Astrocyte (in vitro differentiated cells and primary cell): ENCODE measurements around the gene IL24. TPM values are rescaled to one million over a fixed set of nuclear protein-coding genes. Genes with fewer than 3 reads are reported as not detected.

Source experiments
- DNase-seq: peaks from one replicate; pipeline ENCODE4 v3.0.0-alpha.2; 2010; ENCODE audit warnings: low read depth
- FAIRE-seq: peaks from 2 replicates; lab custom pipeline; 2011; peaks lifted over from hg19 to GRCh38; lab: Jason Lieb, UNC
- H2AFZ ChIP-seq: 2 replicates; pipeline ENCODE4 v1.6.0; 2012; ENCODE audit warnings: low read depth, low read length, inconsistent platforms
- H3K27ac ChIP-seq: 2 replicates; pipeline ENCODE4 v1.5.1; 2011; ENCODE audit warnings: low read depth, low read length, inconsistent platforms
- H3K27me3 ChIP-seq: 2 replicates; pipeline ENCODE4 v1.6.0; 2011; ENCODE audit warnings: low read length, inconsistent platforms; ENCODE audit not compliant: insufficient read depth
- H3K36me3 ChIP-seq: 2 replicates; pipeline ENCODE4 v1.5.1; 2011; ENCODE audit warnings: low read length, inconsistent platforms; ENCODE audit not compliant: insufficient read depth
- H3K4me1 ChIP-seq: 2 replicates; pipeline ENCODE4 v1.5.1; 2011; ENCODE audit warnings: low read length, inconsistent platforms; ENCODE audit not compliant: insufficient read depth
- H3K4me2 ChIP-seq: 2 replicates; pipeline ENCODE4 v1.6.0; 2012; ENCODE audit warnings: low read length, inconsistent platforms
- H3K4me3 ChIP-seq: 2 replicates; pipeline ENCODE4 v1.5.1; 2011; ENCODE audit warnings: low read depth, mild to moderate bottlenecking, low read length, inconsistent platforms; ENCODE audit not compliant: insufficient read depth
- H3K79me2 ChIP-seq: 2 replicates; pipeline ENCODE4 v1.6.0; 2012; ENCODE audit warnings: mild to moderate bottlenecking, low read length, inconsistent platforms; ENCODE audit not compliant: insufficient read depth
- H3K9ac ChIP-seq: 2 replicates; pipeline ENCODE4 v1.6.0; 2012; ENCODE audit warnings: mild to moderate bottlenecking, low read length, inconsistent platforms
- H3K9me3 ChIP-seq: 2 replicates; pipeline ENCODE4 v1.5.1; 2012; ENCODE audit warnings: low read depth, mild to moderate bottlenecking, low read length, inconsistent platforms; ENCODE audit not compliant: insufficient read depth
- H4K20me1 ChIP-seq: 2 replicates; pipeline ENCODE4 v1.6.0; 2012; ENCODE audit warnings: low read length, inconsistent platforms; ENCODE audit not compliant: insufficient read depth
- H3K27ac Mint-ChIP-seq: one replicate; pipeline ENCODE4 v1.8.0; 2021; ENCODE audit warnings: mild to moderate bottlenecking, mixed read lengths; ENCODE audit not compliant: unreplicated experiment
- H3K27me3 Mint-ChIP-seq: one replicate; pipeline ENCODE4 v1.8.0; 2021; ENCODE audit warnings: low read depth, mixed read lengths; ENCODE audit not compliant: unreplicated experiment
- H3K36me3 Mint-ChIP-seq: one replicate; pipeline ENCODE4 v1.8.0; 2021; ENCODE audit warnings: low read depth, mixed read lengths; ENCODE audit not compliant: unreplicated experiment
- H3K4me1 Mint-ChIP-seq: one replicate; pipeline ENCODE4 v1.8.0; 2021; ENCODE audit warnings: low read depth, mixed read lengths; ENCODE audit not compliant: unreplicated experiment
- H3K4me3 Mint-ChIP-seq: one replicate; pipeline ENCODE4 v1.8.0; 2021; ENCODE audit warnings: mild to moderate bottlenecking, moderate library complexity, mixed read lengths; ENCODE audit not compliant: unreplicated experiment
- H3K9me3 Mint-ChIP-seq: one replicate; pipeline ENCODE4 v1.8.0; 2021; ENCODE audit warnings: mild to moderate bottlenecking, mixed read lengths; ENCODE audit not compliant: unreplicated experiment
- EZH2 ChIP-seq: IDR thresholded peaks from 2 replicates; pipeline ENCODE4 v1.6.1; 2012; ENCODE audit warnings: mild to moderate bottlenecking, low read length, inconsistent platforms; ENCODE audit not compliant: insufficient read depth
- total RNA-seq: library from RNA; stranded (reverse); gene quantifications from 2 replicates; pipeline ENCODE4 v1.2.1, GENCODE V29; 2021
- TF ChIP-seq, protein P1 (sequence below): IDR thresholded peaks from 2 replicates; pipeline ENCODE4 v1.5.1; 2011; ENCODE audit warnings: low read depth, mild to moderate bottlenecking, inconsistent platforms, low read length, moderate library complexity; ENCODE audit not compliant: insufficient read depth

IL24 gene
- total RNA-seq, 1 donor from 2014 or later, result not detected

DNA sequence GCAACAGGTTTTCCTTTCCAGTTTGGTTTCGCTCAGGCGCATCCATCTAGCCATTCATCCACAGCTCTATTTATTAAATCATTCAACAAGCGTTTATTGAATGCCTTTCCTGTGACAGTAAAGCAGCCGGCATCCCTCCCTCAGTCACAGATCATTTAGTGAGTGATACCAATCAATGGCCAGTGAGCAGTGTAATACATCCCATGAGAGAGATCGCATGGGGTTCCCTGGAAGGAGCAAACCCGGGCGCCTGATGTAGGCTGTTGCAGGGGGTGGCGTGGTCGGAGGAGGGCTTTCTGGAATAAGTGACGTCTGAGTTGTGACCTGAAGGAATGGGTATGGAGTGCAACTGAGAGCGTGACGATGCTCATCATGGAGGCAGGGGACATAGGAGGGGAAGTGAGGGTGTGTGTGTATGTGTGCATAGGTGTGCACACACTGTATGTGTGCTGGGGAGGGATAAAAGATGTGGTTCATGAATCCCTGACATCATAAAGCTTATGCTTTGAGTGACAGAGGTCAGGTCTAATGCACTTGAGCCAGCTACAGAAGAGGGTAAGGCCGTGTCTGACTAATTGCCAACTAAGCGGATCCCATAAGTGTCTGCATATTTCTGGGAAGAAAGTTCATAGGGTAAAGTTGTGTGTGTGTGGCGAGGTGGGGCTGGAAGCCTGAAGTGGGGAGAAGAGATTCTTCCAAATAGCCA is 17.9 kb downstream of the IL24 start:
- H3K27me3 ChIP-seq, result peaks cover 21% of the 10 kb centered on the region
- peaks cover 60% of the 10 kb centered on the region for H3K27me3 Mint-ChIP-seq
- H3K9ac ChIP-seq, result no peak overlapping the region
- no peaks in the 10 kb centered on the region for H3K36me3 ChIP-seq
- H2AFZ ChIP-seq, result no peak overlapping the region
- H3K4me3 ChIP-seq, result no peak overlapping the region
- no peaks in the 10 kb centered on the region for H3K4me1 Mint-ChIP-seq
- H3K9me3 Mint-ChIP-seq, result no peaks in the 10 kb centered on the region
- H3K27ac ChIP-seq, result no peak overlapping the region
- H3K9me3 ChIP-seq, result no peaks in the 10 kb centered on the region
- no peak overlapping the region for H3K4me3 Mint-ChIP-seq
- no peaks in the 10 kb centered on the region for H3K4me1 ChIP-seq
- no peak overlapping the region for H3K4me2 ChIP-seq
- no peak for DNase-seq
- H4K20me1 ChIP-seq, result no peaks in the 10 kb centered on the region
- FAIRE-seq, result no peak
- no peaks in the 10 kb centered on the region for H3K36me3 Mint-ChIP-seq
- H3K79me2 ChIP-seq, result no peaks in the 10 kb centered on the region
- TF ChIP-seq, protein P1, sequence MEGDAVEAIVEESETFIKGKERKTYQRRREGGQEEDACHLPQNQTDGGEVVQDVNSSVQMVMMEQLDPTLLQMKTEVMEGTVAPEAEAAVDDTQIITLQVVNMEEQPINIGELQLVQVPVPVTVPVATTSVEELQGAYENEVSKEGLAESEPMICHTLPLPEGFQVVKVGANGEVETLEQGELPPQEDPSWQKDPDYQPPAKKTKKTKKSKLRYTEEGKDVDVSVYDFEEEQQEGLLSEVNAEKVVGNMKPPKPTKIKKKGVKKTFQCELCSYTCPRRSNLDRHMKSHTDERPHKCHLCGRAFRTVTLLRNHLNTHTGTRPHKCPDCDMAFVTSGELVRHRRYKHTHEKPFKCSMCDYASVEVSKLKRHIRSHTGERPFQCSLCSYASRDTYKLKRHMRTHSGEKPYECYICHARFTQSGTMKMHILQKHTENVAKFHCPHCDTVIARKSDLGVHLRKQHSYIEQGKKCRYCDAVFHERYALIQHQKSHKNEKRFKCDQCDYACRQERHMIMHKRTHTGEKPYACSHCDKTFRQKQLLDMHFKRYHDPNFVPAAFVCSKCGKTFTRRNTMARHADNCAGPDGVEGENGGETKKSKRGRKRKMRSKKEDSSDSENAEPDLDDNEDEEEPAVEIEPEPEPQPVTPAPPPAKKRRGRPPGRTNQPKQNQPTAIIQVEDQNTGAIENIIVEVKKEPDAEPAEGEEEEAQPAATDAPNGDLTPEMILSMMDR, result no peak
- no peak for TF ChIP-seq EZH2
- H3K27ac Mint-ChIP-seq, result no peak overlapping the region

DNA sequence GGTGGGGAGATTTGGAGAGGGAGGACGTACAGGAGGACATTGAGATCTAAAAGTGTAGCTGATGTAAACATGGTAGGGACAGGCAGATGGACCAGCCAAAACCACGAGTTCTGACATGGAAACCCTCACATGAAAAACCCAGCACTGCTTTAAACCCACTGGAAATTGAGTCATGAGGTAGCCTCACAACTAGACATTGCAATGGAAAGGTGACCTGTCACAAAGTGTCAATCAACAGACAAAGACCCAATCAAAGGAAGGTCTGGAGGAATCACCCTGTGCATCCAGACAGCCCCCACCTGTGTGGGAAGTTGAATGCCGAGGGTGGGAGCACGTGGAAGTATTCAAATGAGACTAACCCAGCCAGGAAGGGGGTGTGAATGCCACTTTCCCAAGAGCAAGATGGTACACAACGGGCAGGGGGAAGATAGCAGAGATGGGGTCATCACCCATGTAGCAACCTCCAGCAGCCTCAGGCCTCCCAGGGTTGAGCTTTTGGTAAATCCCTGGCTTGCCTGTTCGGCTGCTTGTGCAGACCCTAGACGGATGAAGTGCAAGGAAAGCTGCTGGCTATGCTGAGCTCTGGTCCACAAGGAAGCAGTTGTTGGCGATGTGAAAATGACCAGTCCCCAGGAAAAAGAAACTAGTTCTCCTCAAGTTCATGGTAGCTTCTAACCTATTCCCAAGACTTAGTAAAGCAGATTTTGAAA is 18.9 kb downstream of the IL24 start:
- H3K9ac ChIP-seq, result no peak overlapping the region
- H3K9me3 Mint-ChIP-seq, result peaks cover 2% of the 10 kb centered on the region
- H3K4me2 ChIP-seq, result no peak overlapping the region
- H3K36me3 Mint-ChIP-seq, result no peaks in the 10 kb centered on the region
- H3K4me1 Mint-ChIP-seq, result no peaks in the 10 kb centered on the region
- no peak overlapping the region for H2AFZ ChIP-seq
- no peak overlapping the region for H3K27ac Mint-ChIP-seq
- TF ChIP-seq, protein P1, result no peak
- TF ChIP-seq EZH2, result no peak
- H3K9me3 ChIP-seq, result no peaks in the 10 kb centered on the region
- H3K79me2 ChIP-seq, result no peaks in the 10 kb centered on the region
- H3K27ac ChIP-seq, result no peak overlapping the region
- FAIRE-seq, result no peak
- H3K4me1 ChIP-seq, result no peaks in the 10 kb centered on the region
- no peak for DNase-seq
- H3K27me3 Mint-ChIP-seq, result peaks cover 65% of the 10 kb centered on the region
- H3K4me3 ChIP-seq, result no peak overlapping the region
- no peak overlapping the region for H3K4me3 Mint-ChIP-seq
- no peaks in the 10 kb centered on the region for H3K36me3 ChIP-seq
- peaks cover 17% of the 10 kb centered on the region for H3K27me3 ChIP-seq
- no peaks in the 10 kb centered on the region for H4K20me1 ChIP-seq

DNA sequence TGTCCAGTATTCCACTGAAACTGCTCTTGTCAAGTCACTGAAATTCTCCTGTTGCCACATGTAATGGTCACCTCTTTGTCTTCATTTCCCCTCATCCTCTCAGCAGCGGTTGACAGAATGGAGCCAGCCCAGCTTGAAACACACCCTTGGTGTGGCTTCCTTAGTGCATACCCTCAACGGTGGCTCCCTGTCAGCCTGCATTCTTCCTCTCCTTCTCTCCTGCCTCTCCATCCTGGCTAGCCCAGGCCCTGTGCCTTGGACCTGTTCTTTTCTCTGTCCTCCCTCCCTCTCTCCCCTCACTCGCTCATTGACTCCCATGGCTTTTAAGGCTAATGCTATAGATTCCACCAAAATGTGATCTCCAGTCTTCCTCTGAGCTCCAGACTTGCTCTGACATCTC is 20.8 kb downstream of the IL24 start:
- Histone ChIP-seq H3K4me3 (no peak overlapping the region), H3K27ac (no peak overlapping the region), H3K79me2 (no peaks in the 10 kb centered on the region), H3K27me3 (peaks cover 20% of the 10 kb centered on the region), H3K36me3 (no peaks in the 10 kb centered on the region), H4K20me1 (no peaks in the 10 kb centered on the region), H2AFZ (no peak overlapping the region), H3K4me1 (no peaks in the 10 kb centered on the region), H3K4me2 (no peak overlapping the region), H3K9me3 (no peaks in the 10 kb centered on the region), H3K9ac (no peak overlapping the region)
- TF ChIP-seq EZH2, result no peak
- TF ChIP-seq, protein P1, result no peak
- Mint-ChIP-seq H3K4me3 (no peak overlapping the region), H3K27ac (no peak overlapping the region), H3K36me3 (no peaks in the 10 kb centered on the region), H3K9me3 (peaks cover 2% of the 10 kb centered on the region), H3K27me3 (peaks cover 60% of the 10 kb centered on the region), H3K4me1 (no peaks in the 10 kb centered on the region)
- DNase-seq (no peak), FAIRE-seq (no peak)
